ENCODE results near the gene TMPO.
"Not testable (repeated sequence)": the region's sequence is repeated elsewhere in the genome, so short reads cannot be mapped to it uniquely, and the experiment has no call there.

Gene TMPO

GRCh38 chr12:98579835-98580234 is 64.4 kb downstream of the TMPO start:
- no peak for DNase-seq

GRCh38 chr12:98580695-98581094 is 65.3 kb downstream of the TMPO start:
- no peak for DNase-seq

GRCh38 chr12:98581101-98581500 is 65.7 kb downstream of the TMPO start:
- DNase-seq = no peak

- no peak for DNase-seq
Measured at GRCh38 chr12:98582093-98582492, 66.7 kb downstream of the TMPO start.

GRCh38 chr12:98587084-98587483 is 71.7 kb downstream of the TMPO start:
- DNase-seq = no peak

- DNase-seq = no peak
Measured at GRCh38 chr12:98591209-98591608, 75.8 kb downstream of the TMPO start.

GRCh38 chr12:98592825-98593322 is 77.5 kb downstream of the TMPO start:
- no peak for DNase-seq

- peak; percentile 99 for DNase-seq
Measured at GRCh38 chr12:98593351-98594049, 78.1 kb downstream of the TMPO start, which contains the start of gene SLC25A3. TSS of gene SLC25A3 (plus strand) at chr12:98593686. CDS start at chr12:98593979, 293 bp downstream.

- peak; percentile 66 for DNase-seq
Measured at GRCh38 chr12:98594050-98594835, 78.9 kb downstream of the TMPO start.

GRCh38 chr12:98595243-98595988 is 80.0 kb downstream of the TMPO start:
- DNase-seq = peak; percentile 36

- not testable (repeated sequence) for DNase-seq
Measured at GRCh38 chr12:98597313-98597712, 81.9 kb downstream of the TMPO start.

Measured in eye (tissue), 1 donor.